ENCODE measurements around the gene ATF3.

The ATF3 gene

GRCh38 chr1:212561501-212561931 is 47.0 kb upstream of the ATF3 start:
- no peak overlapping the region for H3K4me3 ChIP-seq (ENCODE audit: low read depth, low read length)
- H3K27ac ChIP-seq (ENCODE audit: extremely low read depth, low read depth, low read length): no peak overlapping the region
- no peaks in the 10 kb centered on the region for H3K4me1 ChIP-seq (ENCODE audit: control insufficient read depth, insufficient read depth, low read length)
- no peak for TF ChIP-seq ZNF211 (tag by site-specific recombination; IDR thresholded peaks at IDR 0.05; ENCODE audit: low read depth)
- TF ChIP-seq ZNF629 (tag by site-specific recombination; IDR thresholded peaks at IDR 0.05): peak; percentile 22; the same call in 1 of the 2 replicates
- TF ChIP-seq HIC1 (tag by site-specific recombination; IDR thresholded peaks at IDR 0.05): peak; percentile 18; the same call in 1 of the 2 replicates
- TF ChIP-seq ZIC2 (tag by site-specific recombination; IDR thresholded peaks at IDR 0.05): peak; percentile 52; the same call in 1 of the 2 replicates
- no peaks in the 10 kb centered on the region for H3K9me3 ChIP-seq (ENCODE audit: control insufficient read depth, insufficient read depth, low read depth, low read length)
- no peaks in the 10 kb centered on the region for H3K36me3 ChIP-seq (ENCODE audit: control insufficient read depth in 2 of 2, insufficient read depth in 1 of 2, low read length in 2 of 2)
- ChIA-PET CTCF (no interaction called here), POLR2A (interaction anchor here (1.0 kb wide), 1 partner anchor 47 kb away, joined by 7 read pairs; the partner anchor contains the start of gene ATF3)

DNA sequence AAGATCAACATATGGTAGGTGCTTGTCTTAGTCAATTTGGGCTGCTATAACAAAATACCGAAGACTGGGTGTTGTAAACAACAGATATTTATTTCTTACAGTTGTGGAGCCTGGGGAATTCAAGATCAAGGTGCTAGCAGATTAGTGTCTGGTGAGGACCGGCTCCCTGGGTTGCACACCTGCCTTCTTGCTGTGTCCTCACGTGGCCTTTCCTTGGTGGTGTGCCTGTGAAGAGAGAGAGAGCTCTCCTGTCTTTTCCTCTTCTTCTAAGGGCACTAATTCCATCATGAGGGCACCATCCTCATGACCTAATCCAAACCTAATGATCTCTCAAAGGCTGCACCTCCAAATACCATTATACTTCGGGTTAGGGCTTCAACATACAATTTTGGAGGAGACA is 45.8 kb upstream of the ATF3 start:
- H3K4me1 ChIP-seq (ENCODE audit: control insufficient read depth, insufficient read depth, low read length): peaks cover 5% of the 10 kb centered on the region
- TF ChIP-seq ZSCAN30 (tag by site-specific recombination; IDR thresholded peaks at IDR 0.05): no peak
- TF ChIP-seq ZNF747 (tag by site-specific recombination; IDR thresholded peaks at IDR 0.05): no peak
- no peak for TF ChIP-seq PRDM10 (tag by site-specific recombination; IDR thresholded peaks at IDR 0.05)
- no peak for TF ChIP-seq ZNF791 (tag by site-specific recombination; IDR thresholded peaks at IDR 0.05)
- no peak for TF ChIP-seq PBX3 (CRISPR knock-in tag; IDR thresholded peaks at IDR 0.05)
- TF ChIP-seq ZNF19 (tag by site-specific recombination; IDR thresholded peaks at IDR 0.05; ENCODE audit: low read depth): no peak
- TF ChIP-seq ZNF837 (tag by site-specific recombination; IDR thresholded peaks at IDR 0.05): no peak
- no peak for TF ChIP-seq MYNN (tag by site-specific recombination; IDR thresholded peaks at IDR 0.05; ENCODE audit: borderline replicate concordance)
- no peak for TF ChIP-seq ZBTB10 (tag by site-specific recombination; IDR thresholded peaks at IDR 0.05)
- TF ChIP-seq RBAK (tag by site-specific recombination; IDR thresholded peaks at IDR 0.05): no peak
- no peak for TF ChIP-seq TCF7L2 (IDR thresholded peaks at IDR 0.05; ENCODE audit: borderline replicate concordance, low read depth, low read length)
- no peak for TF ChIP-seq ZNF792 (tag by site-specific recombination; IDR thresholded peaks at IDR 0.05)
- no peak for TF ChIP-seq ZNF510 (tag by site-specific recombination; IDR thresholded peaks at IDR 0.05; ENCODE audit: insufficient replicate concordance)
- no peak for TF ChIP-seq ZNF239 (tag by site-specific recombination; IDR thresholded peaks at IDR 0.05)
- no peak for TF ChIP-seq ZNF555 (tag by site-specific recombination; conservative IDR thresholded peaks at IDR 0.05)
- TF ChIP-seq ZNF169 (tag by site-specific recombination; IDR thresholded peaks at IDR 0.05): no peak
- TF ChIP-seq ZNF621 (tag by site-specific recombination; IDR thresholded peaks at IDR 0.05): no peak
- TF ChIP-seq ZNF707 (tag by site-specific recombination; IDR thresholded peaks at IDR 0.05): no peak
- TF ChIP-seq ZNF121 (tag by site-specific recombination; IDR thresholded peaks at IDR 0.05): no peak
- H3K4me3 ChIP-seq (ENCODE audit: low read depth, low read length): no peak overlapping the region
- H3K36me3 ChIP-seq (ENCODE audit: control insufficient read depth in 2 of 2, insufficient read depth in 1 of 2, low read length in 2 of 2): no peaks in the 10 kb centered on the region
- H3K9me3 ChIP-seq (ENCODE audit: control insufficient read depth, insufficient read depth, low read depth, low read length): no peaks in the 10 kb centered on the region
- CTCF ChIA-PET: interaction anchor here (0.7 kb wide), 1 partner anchor 102 kb away, joined by 3 read pairs; no protein-coding TSS in a partner anchor
- POLR2A ChIA-PET: no interaction called here
- H3K27ac ChIP-seq (ENCODE audit: extremely low read depth, low read depth, low read length): no peak overlapping the region

Measured in HEK293 (cell line).